GM12892 (cell line): Measurements from ENCODE around the gene HTR3B.
"Not testable (repeated sequence)": the region's sequence is repeated elsewhere in the genome, so short reads cannot be mapped to it uniquely, and the experiment has no call there.

ENCODE experiments used
- POLR2A ChIP-seq: IDR thresholded peaks from 2 replicates; pipeline ENCODE4 v1.6.1; 2011; ENCODE audit warnings: low read depth, low read length, control low read depth
- POLR2AphosphoS5 ChIP-seq: IDR thresholded peaks from 2 replicates; pipeline ENCODE4 v1.6.1; 2011; ENCODE audit warnings: low read depth, low read length, control low read depth
- TAF1 ChIP-seq: IDR thresholded peaks from 2 replicates; pipeline ENCODE4 v1.6.1; 2011; ENCODE audit warnings: low read depth, mild to moderate bottlenecking, control low read depth, low read length, borderline replicate concordance

DNA sequence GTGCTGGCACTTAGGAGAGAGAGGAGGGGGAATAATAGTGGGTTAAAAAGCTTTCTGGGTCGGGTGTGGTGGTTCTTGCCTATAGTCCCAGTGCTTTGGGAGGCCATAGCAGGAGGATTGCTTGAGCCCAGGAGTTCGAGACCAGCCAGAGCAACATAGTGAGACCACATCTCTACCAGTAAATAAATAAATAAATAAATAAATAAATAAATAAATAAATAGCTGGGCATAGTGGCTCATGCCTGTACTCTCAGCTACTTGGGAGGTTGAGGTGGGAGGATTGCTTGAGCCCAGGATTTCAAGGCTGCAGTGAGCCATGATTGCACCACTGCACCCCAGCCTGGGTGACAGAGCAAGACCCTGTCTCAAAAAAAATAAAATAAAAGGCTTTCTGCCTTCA lies 41.6 kb downstream of the HTR3B start:
- TF ChIP-seq POLR2AphosphoS5, POLR2A, TAF1: not testable (repeated sequence)
